ENCODE data around the gene BRCA1. TPM values are rescaled to one million over a fixed set of nuclear protein-coding genes. Genes with fewer than 3 reads are reported as not detected.
"Not testable (repeated sequence)": the region's sequence is repeated elsewhere in the genome, so short reads cannot be mapped to it uniquely, and the experiment has no call there.

The BRCA1 gene
- total RNA-seq, 4 donors from 2014 or later = 1.2 to 30.7 (median 15.4) TPM

DNA sequence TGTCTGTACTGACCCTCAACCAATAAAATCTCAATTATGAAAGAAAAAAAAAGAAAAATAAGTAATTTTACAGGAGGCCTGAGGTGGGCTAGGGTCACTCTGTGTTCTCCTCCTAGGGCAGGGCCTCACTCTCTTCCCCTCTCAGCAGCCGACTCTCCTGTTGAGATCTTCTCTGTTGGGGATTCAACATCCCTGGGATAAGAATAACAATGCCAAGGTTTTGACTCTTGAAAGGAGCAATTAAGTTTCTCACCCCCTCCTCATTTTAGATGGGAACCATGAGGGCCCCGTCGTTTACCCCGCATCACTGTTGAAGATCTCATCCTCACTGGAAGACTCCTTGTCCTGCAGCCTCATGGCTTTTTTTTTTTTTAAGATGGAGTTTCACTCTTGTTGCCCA is 21.5 kb upstream of the BRCA1 start:
- Histone ChIP-seq H3K9me3 (no peaks in the 10 kb centered on the region), H3K27me3 (no peaks in the 10 kb centered on the region), H3K4me3 (no peak overlapping the region), H3K27ac (no peak overlapping the region), H3K36me3 (no peaks in the 10 kb centered on the region), H3K4me1 (no peaks in the 10 kb centered on the region)
- intact Hi-C loops (cut with DNase I; ENCODE audit: low total_unique reads) = no loop called here
- no peak for DNase-seq
- TF ChIP-seq, protein P1, sequence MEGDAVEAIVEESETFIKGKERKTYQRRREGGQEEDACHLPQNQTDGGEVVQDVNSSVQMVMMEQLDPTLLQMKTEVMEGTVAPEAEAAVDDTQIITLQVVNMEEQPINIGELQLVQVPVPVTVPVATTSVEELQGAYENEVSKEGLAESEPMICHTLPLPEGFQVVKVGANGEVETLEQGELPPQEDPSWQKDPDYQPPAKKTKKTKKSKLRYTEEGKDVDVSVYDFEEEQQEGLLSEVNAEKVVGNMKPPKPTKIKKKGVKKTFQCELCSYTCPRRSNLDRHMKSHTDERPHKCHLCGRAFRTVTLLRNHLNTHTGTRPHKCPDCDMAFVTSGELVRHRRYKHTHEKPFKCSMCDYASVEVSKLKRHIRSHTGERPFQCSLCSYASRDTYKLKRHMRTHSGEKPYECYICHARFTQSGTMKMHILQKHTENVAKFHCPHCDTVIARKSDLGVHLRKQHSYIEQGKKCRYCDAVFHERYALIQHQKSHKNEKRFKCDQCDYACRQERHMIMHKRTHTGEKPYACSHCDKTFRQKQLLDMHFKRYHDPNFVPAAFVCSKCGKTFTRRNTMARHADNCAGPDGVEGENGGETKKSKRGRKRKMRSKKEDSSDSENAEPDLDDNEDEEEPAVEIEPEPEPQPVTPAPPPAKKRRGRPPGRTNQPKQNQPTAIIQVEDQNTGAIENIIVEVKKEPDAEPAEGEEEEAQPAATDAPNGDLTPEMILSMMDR (IDR thresholded peaks at IDR 0.05) = no peak
- TF ChIP-seq POLR2A (IDR thresholded peaks at IDR 0.05) = no peak

DNA sequence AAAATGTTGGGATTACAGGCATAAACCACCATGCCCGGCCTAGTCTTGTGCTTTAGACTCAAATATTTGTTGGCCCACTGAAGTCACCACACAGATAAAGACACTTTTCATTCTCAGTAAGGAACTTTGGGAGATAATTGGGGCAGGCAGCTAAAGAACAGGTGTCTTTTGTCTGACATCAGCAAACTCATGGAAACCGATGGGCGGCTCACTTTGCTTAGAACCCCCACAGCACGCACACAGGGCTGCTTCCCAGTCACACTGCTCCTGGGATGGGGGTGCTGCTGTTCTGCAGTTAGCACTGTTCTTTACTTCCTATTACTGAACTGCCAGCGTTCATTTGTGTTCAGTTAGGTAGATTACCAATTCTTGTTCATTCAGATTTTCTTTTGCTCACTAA is 18.0 kb upstream of the BRCA1 start:
- no peak for DNase-seq
- Histone ChIP-seq H3K27ac (no peak overlapping the region), H3K9me3 (no peaks in the 10 kb centered on the region), H3K36me3 (no peaks in the 10 kb centered on the region), H3K4me3 (no peak overlapping the region), H3K4me1 (no peaks in the 10 kb centered on the region), H3K27me3 (no peaks in the 10 kb centered on the region)
- TF ChIP-seq, protein P1 (IDR thresholded peaks at IDR 0.05) = no peak
- TF ChIP-seq POLR2A (IDR thresholded peaks at IDR 0.05) = no peak
- intact Hi-C loops (cut with DNase I; ENCODE audit: low total_unique reads) = no loop called here

DNA sequence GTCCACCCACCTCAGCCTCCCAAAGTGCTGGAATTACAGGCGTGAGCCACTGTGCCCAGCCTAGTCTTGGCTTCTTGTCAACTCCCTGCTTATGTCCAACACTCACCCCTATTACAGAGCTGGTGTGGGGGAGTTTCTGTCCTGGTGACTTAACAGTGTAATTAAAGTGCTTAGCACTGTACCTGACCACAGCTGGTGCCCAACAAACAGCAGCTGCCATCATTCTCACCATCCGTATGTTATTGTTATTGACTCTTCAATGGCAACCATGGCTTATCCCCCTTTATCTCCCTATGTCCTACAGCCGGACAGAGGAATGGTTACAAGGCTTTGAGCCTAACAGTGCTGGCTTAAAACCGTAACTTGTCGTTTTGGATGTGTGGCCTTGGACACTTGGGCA is 17.0 kb upstream of the BRCA1 start:
- intact Hi-C loops (cut with DNase I; ENCODE audit: low total_unique reads) = no loop called here
- no peak for TF ChIP-seq POLR2A (IDR thresholded peaks at IDR 0.05)
- no peak overlapping the region for H3K27ac ChIP-seq

DNA sequence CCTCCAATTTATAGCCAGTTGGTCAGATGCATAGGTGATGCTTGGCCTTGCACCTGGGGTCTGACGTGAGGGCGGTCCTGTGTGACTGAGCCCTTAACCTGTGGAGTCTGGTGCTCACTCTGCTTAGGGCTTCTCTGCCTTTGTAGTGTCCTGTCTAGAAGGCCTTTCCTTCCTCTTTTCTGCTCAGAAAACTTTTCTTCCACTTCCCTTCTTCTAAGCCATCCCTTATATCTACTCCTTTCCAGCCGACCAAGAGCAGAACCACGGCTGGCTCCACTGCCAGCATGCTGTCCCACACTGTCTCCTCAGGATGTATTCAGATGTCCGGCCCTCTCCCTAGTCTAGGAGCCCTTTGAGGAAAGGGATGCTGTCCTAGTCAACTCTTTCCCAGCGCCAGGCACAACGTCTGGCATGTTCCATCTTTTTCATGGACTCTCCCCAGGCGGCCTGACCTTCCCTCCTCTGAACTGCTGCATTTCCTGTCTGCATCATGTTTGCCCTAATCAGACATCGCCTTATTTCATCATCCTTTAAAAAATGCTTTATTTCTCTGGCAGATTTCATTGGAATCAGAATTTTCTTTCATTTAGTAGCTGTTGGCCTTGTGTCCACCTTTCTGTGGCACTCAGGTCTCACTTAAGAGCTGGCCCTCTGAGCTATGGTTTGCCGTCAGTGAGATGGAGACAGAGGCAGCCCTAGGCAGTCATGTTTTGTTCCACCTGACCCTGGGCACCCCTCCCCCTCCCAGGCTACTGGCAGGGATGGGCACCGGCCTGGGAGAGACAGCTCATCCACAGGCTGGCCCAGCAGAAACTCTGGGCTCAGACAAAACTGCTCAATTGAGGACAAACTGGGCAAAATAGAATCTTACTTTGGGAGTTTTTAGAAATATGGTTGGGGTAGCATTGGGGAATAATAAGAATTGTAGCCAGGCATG is 15.5 kb upstream of the BRCA1 start:
- no peak for DNase-seq
- Histone ChIP-seq H3K36me3 (no peaks in the 10 kb centered on the region), H3K27ac (no peak overlapping the region), H3K4me3 (no peak overlapping the region), H3K9me3 (no peaks in the 10 kb centered on the region), H3K27me3 (no peaks in the 10 kb centered on the region), H3K4me1 (no peaks in the 10 kb centered on the region)
- no peak for TF ChIP-seq POLR2A (IDR thresholded peaks at IDR 0.05)
- TF ChIP-seq, protein P1 (IDR thresholded peaks at IDR 0.05) = no peak
- intact Hi-C loops (cut with DNase I; ENCODE audit: low total_unique reads) = no loop called here

More for the DNA sequence above, 17.0 kb upstream of the BRCA1 start:
- Histone ChIP-seq H3K4me3 (no peak overlapping the region), H3K4me1 (no peaks in the 10 kb centered on the region), H3K9me3 (no peaks in the 10 kb centered on the region), H3K36me3 (no peaks in the 10 kb centered on the region), H3K27me3 (no peaks in the 10 kb centered on the region)
- DNase-seq = no peak

DNA sequence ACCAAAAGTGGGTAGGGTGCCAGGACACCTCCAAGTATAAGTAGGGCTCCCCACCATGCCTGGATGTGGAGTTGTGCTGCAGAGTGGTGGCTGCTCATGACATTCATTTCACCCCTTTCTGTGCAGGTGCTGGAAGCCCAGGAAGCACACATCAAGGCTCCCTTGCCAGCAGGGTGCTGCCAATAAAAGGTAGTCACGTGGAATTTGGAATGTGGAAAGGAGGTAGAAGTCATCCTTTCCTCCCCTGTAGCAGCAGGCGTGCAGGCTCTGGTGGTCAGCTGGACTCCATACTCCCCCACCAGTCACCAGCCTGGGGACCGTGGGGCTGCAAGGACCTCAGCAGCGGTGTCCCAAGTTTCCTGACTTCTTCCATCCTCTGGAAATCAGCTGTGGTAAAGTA is 13.4 kb upstream of the BRCA1 start:
- DNase-seq; intact Hi-C loops (cut with DNase I; ENCODE audit: low total_unique reads); H3K4me1 ChIP-seq: not testable (repeated sequence)

DNA sequence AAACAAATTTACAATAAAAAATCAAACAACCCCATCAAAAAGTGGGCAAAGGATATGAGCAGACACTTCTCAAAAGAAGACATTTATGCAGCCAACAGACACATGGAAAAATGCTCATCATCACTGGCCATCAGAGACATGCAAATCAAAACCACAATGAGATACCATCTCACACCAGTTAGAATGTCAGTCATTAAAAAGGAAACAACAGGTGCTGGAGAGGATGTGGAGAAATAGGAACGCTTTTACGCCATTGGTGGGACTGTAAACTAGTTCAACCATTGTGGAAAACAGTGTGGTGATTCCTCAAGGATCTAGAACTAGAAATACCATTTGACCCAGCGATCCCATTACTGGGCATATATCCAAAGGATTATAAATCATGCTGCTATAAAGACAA is 11.4 kb upstream of the BRCA1 start:
- H3K36me3 ChIP-seq; H3K27ac ChIP-seq; H3K4me3 ChIP-seq; DNase-seq; H3K27me3 ChIP-seq; H3K9me3 ChIP-seq; H3K4me1 ChIP-seq; intact Hi-C loops (cut with DNase I; ENCODE audit: low total_unique reads): not testable (repeated sequence)

More for the DNA sequence above, 13.4 kb upstream of the BRCA1 start:
- not testable (repeated sequence) for H3K27me3 ChIP-seq, H3K9me3 ChIP-seq, H3K27ac ChIP-seq, H3K4me3 ChIP-seq, H3K36me3 ChIP-seq

All from uterus (tissue), 4 donors.